ENCODE measurements around the gene FAM83G. TPM values are rescaled to one million over a fixed set of nuclear protein-coding genes. Genes with fewer than 3 reads are reported as not detected.

FAM83G gene
- total and polyA plus RNA-seq, 4 donors: 2.2 to 11.9 (median 7.5) TPM

DNA sequence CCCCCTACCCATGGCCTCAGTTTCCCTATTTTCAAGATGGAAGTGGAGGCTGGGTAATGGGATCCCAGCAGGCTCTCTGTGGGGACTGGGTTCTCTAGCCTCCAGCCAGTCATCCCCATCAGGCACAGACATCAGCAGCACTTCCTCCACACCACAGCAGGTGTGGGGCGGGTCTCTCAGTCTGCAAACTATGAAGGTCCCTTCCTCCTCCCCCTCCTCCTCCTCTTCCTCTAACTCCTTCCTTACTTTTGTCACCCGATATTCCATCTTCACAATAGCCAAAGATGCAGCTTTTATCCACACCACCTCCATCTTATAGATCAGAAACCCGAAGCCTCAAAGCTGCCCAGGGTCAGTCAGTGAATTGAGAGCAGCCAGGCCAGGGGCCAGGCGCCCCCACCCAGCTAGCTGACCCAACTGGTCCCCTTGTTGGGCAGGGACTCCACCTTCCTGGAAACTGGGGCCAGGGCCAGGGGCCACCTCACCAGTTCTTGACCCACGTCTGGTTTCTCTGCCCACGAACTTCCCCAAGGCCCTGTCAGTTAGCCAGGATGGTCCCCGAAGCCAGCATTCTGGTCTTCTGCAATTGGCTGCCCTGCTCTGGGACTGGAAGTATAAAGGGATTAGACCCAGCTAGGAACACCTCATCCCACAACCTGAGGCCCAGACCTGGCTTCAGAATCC is 2.5 kb downstream of the FAM83G start:
- DNase-seq (no peak), ATAC-seq (ENCODE audit: insufficient read depth, low FRiP score) (no peak)
- 59 to 69% methylated on average over 7 of the region's 7 CpGs for WGBS, 2 donors
- Histone ChIP-seq H3K36me3 (ENCODE audit: control insufficient read depth in 4 of 4, insufficient read depth in 4 of 4, low read length in 4 of 4) (no peaks in the 10 kb centered on the region), H3K27me3 (ENCODE audit: control insufficient read depth in 3 of 3, insufficient read depth in 3 of 3, low read length in 2 of 3) (no peaks in the 10 kb centered on the region), H3K9me3 (ENCODE audit: control insufficient read depth in 4 of 4, insufficient read depth in 3 of 4, low read length in 3 of 4) (no peaks in the 10 kb centered on the region), H3K4me3 (no peak overlapping the region), H3K27ac (ENCODE audit: low read depth in 1 of 2, low read length in 1 of 2) (no peak overlapping the region), H3K9ac (ENCODE audit: insufficient read depth in 1 of 2, low read length in 2 of 2) (no peak overlapping the region), H3K4me1 (ENCODE audit: control insufficient read depth in 5 of 5, insufficient read depth in 5 of 5, low read length in 5 of 5) (peaks cover 0 to 15% (median 0%) of the 10 kb centered on the region in 5 donors)
- TF ChIP-seq, protein P1, sequence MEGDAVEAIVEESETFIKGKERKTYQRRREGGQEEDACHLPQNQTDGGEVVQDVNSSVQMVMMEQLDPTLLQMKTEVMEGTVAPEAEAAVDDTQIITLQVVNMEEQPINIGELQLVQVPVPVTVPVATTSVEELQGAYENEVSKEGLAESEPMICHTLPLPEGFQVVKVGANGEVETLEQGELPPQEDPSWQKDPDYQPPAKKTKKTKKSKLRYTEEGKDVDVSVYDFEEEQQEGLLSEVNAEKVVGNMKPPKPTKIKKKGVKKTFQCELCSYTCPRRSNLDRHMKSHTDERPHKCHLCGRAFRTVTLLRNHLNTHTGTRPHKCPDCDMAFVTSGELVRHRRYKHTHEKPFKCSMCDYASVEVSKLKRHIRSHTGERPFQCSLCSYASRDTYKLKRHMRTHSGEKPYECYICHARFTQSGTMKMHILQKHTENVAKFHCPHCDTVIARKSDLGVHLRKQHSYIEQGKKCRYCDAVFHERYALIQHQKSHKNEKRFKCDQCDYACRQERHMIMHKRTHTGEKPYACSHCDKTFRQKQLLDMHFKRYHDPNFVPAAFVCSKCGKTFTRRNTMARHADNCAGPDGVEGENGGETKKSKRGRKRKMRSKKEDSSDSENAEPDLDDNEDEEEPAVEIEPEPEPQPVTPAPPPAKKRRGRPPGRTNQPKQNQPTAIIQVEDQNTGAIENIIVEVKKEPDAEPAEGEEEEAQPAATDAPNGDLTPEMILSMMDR (IDR thresholded peaks at IDR 0.05; ENCODE audit: control extremely low read depth, extremely low read depth): no peak

DNA sequence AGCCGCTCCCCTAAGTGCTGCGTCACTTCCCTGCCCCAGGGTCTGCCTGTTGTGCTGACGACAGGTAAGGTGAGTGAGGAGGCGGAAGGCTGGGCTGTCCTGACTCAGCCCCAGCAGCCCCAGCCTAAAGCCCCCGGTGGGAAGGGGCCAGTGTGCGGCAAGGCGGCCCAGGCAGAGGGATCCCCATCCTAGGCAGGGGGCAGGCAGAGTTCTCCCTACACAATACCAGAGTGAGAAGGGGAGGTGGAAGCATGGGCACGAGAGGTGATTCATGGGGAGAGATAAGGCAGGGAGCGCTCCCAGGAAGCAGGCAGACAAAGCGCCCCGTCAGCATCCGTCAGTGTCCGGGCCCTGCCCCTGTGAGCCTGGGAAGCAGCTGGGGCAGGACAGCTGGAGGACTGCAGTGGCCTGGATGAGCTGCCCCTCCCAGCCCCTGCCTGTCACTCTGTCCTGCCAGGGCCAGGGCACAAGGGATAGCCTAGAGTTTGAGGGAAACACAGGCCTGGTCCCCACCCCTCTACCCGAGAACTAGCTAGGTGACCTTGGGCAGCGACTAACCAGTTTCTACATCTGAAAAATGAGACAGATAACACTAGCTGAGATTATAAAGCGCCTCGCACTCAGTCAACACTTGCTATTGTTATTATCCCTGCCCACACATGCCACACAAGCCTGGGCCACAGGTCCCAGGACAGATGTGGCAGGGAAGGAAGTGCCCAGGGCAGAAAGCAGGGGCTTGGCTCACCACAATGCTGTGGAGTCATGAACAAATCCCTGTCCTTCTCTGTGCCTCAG is 3.8 kb downstream of the FAM83G start:
- Histone ChIP-seq H3K36me3 (ENCODE audit: control insufficient read depth in 4 of 4, insufficient read depth in 4 of 4, low read length in 4 of 4) (no peaks in the 10 kb centered on the region), H3K27ac (ENCODE audit: low read depth in 1 of 2, low read length in 1 of 2) (no peak overlapping the region), H3K27me3 (ENCODE audit: control insufficient read depth in 3 of 3, insufficient read depth in 3 of 3, low read length in 2 of 3) (no peaks in the 10 kb centered on the region), H3K4me3 (no peak overlapping the region), H3K9me3 (ENCODE audit: control insufficient read depth in 4 of 4, insufficient read depth in 3 of 4, low read length in 3 of 4) (no peaks in the 10 kb centered on the region), H3K4me1 (ENCODE audit: control insufficient read depth in 5 of 5, insufficient read depth in 5 of 5, low read length in 5 of 5) (peaks cover 0 to 15% (median 0%) of the 10 kb centered on the region in 5 donors), H3K9ac (ENCODE audit: insufficient read depth in 1 of 2, low read length in 2 of 2) (no peak overlapping the region)
- WGBS, 2 donors: 89 to 90% methylated on average over 17 of the region's 17 CpGs
- ATAC-seq (ENCODE audit: insufficient read depth, low FRiP score) (no peak), DNase-seq (no peak)
- TF ChIP-seq, protein P1 (IDR thresholded peaks at IDR 0.05; ENCODE audit: control extremely low read depth, extremely low read depth): no peak

DNA sequence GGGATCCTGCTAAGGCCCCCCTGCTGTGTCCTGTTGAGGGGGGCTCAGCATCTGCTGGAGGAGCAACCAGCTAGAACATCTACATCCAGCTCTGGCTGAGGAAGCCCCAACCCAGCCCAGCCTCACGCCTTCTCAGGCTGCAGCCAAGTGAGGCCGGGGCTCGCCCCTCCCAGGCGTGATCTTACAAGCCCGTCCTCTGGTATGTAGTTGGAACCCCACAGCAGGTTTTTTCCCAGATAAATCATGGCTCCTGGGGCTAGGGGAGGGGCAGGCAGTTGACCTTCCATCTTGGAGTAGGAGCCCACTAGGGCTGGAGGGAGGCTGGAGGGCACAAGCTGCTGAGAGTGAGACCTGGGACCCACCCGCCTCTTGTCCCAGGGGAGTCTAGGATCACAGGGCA is 4.7 kb downstream of the FAM83G start:
- peaks cover 0 to 4% (median 0%) of the 10 kb centered on the region in 4 donors for H3K9me3 ChIP-seq (ENCODE audit: control insufficient read depth in 4 of 4, insufficient read depth in 3 of 4, low read length in 3 of 4)

More for the DNA sequence above, 4.7 kb downstream of the FAM83G start:
- ATAC-seq (ENCODE audit: insufficient read depth, low FRiP score) (no peak), DNase-seq (no peak)
- Histone ChIP-seq H3K27ac (ENCODE audit: low read depth in 1 of 2, low read length in 1 of 2) (no peak overlapping the region), H3K4me1 (ENCODE audit: control insufficient read depth in 5 of 5, insufficient read depth in 5 of 5, low read length in 5 of 5) (peaks cover 0 to 14% (median 0%) of the 10 kb centered on the region in 5 donors), H3K9ac (ENCODE audit: insufficient read depth in 1 of 2, low read length in 2 of 2) (no peak overlapping the region), H3K4me3 (no peak overlapping the region), H3K36me3 (ENCODE audit: control insufficient read depth in 4 of 4, insufficient read depth in 4 of 4, low read length in 4 of 4) (no peaks in the 10 kb centered on the region), H3K27me3 (ENCODE audit: control insufficient read depth in 3 of 3, insufficient read depth in 3 of 3, low read length in 2 of 3) (no peaks in the 10 kb centered on the region)
- WGBS, 2 donors: 91 to 96% methylated on average over 6 of the region's 6 CpGs
- TF ChIP-seq, protein P1 (IDR thresholded peaks at IDR 0.05; ENCODE audit: control extremely low read depth, extremely low read depth): no peak
